Esophagus squamous epithelium (tissue), 4 donors: ENCODE measurements around the gene SETSIP.

Source experiments
- CTCF ChIP-seq, 6 experiments: fragments of 450-650 bp in 4 of 6; fragments of 200-600 bp in 2 of 6; sonication (generic) in 2 of 6; IDR thresholded peaks; one replicate each; pipeline ENCODE4 v1.5.1; 2016 to 2019; ENCODE audit warnings: antibody characterized with exemption in 6 of 6, mild to moderate bottlenecking in 4 of 6, moderate library complexity in 4 of 6
- POLR2A ChIP-seq, 4 donors: fragments of 450-650 bp; IDR thresholded peaks; one replicate each; pipeline ENCODE4 v1.6.1; 2017; ENCODE audit warnings: antibody characterized with exemption in 4 of 4, mild to moderate bottlenecking in 4 of 4, moderate library complexity in 3 of 4

GRCh38 chr1:92094595-92094994, 19.4 kb upstream of the SETSIP start:
- TF ChIP-seq CTCF (IDR thresholded peaks at IDR 0.05) (no peak), POLR2A (IDR thresholded peaks at IDR 0.05) (no peak)
